Heart left ventricle (tissue), 13 donors: ENCODE results near the gene PGLYRP2.
"Not testable (repeated sequence)": the region's sequence is repeated elsewhere in the genome, so short reads cannot be mapped to it uniquely, and the experiment has no call there.

ENCODE experiments used
- CTCF ChIP-seq, 12 donors: fragments of 200-600 bp; sonication (generic) in 4 of 12; IDR thresholded peaks; one replicate each; pipeline versions ENCODE4 v1.5.0 to v1.8.0; 2018 to 2022; ENCODE audit warnings: antibody characterized with exemption in 12 of 12, mild to moderate bottlenecking in 5 of 12
- POLR2A ChIP-seq, 2 donors: fragments of 450-650 bp; IDR thresholded peaks; one replicate each; pipeline ENCODE4 v1.6.1; 2017; ENCODE audit warnings: antibody characterized with exemption in 2 of 2, mild to moderate bottlenecking in 2 of 2, moderate library complexity in 2 of 2
- donor health status: ischemic (EF 13 %, LVEDD 7.1; RV severe dilation, severe dysfunction).
- donor health status: DM: no; HTN: yes; CAD: no.
- donor health status: DM: no; HTN: no; CAD: no.
- donor health status: ischemic (EF 25% LVEDD 6.9; RV normal size, moderate dysfunction).
- donor health status: ischemic (EF 25% LVEDD 5.7; RV mildly dilated, moderate dysfunction).
- donor health status: ischemic (EF 35%, LVEDD 5.7; RV mildly dilated, moderate dysfunction).
- donor health status: nonischemic (EF 11% LVEDD 7.7; RV severe dilation, severe dysfunction).
- donor health status: DM: yes; HTN: yes; CAD: no.
- donor health status: PGD.
- donor health status: ischemic (EF 29% LVEDD 5.4; RV normal size, mild dysfunction).
- donor health status: nonischemic (EF 23%, LVEDD 6.1; RV moderate dilation, normal function).

DNA sequence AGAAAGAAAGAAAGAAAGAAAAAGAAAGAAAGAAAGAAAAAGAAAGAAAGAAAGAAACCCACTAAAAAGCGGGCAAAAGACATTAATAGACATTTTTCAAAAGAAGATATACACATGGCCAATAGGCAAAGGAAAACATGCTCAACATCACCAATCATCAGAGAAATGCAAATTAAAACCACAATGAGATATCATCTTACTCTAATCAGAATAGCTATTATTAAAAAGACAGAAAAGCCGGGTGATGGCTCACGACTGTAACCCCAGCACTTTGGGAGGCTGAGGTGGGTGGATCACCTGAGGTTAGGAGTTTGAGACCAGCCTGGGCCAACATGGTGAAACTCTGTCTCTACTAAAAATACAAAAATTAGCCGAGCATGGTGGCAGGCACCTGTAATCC, 5.5 kb downstream of the PGLYRP2 start:
- TF ChIP-seq CTCF, POLR2A (IDR thresholded peaks at IDR 0.05): not testable (repeated sequence)
